ENCODE measurements around the gene TMC5. TPM values are rescaled to one million over a fixed set of nuclear protein-coding genes. Genes with fewer than 3 reads are reported as not detected.
"Not testable (repeated sequence)": the region's sequence is repeated elsewhere in the genome, so short reads cannot be mapped to it uniquely, and the experiment has no call there.

The TMC5 gene
- total RNA-seq, 5 donors from 2014 or later (not counting 1 experiment from before 2014, with no cell fraction given), result 0.06 to 0.60 (median 0.08) TPM; not detected in 1

DNA sequence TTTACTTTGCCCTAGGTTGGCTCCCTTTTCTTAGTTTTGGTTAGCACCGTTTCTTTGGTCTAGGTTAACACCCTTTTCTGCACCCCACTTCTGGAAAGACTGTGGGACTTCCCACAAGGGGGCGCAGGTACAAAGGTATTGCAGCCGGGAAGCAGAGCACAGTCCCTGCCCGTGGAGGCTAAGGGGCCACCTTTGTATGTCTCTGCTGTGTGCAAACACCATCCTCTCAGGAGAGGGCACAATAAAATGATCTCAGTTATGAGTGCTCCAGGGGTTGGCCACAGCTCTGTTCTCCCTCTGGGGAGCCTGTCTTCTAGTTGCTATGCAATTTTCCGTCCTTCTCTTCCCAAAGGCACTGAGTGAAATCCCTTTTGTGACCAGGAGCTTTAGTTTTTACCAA lies 28.4 kb upstream of the TMC5 start:
- WGBS (ENCODE audit: insufficient coverage), result 33% methylated on average over 3 of the region's 5 CpGs

GRCh38 chr16:19391185-19391776 lies 26.4 kb upstream of the TMC5 start:
- H3K9me3 Mint-ChIP-seq; H3K4me3 ChIP-seq (ENCODE audit: control insufficient read depth in 1 of 2, extremely low read depth in 1 of 2, low read length in 1 of 2); H3K4me3 Mint-ChIP-seq; CTCF ChIA-PET; H3K27me3 Mint-ChIP-seq; H3K36me3 Mint-ChIP-seq; H3K9me3 ChIP-seq; POLR2A ChIA-PET; H3K4me1 ChIP-seq (ENCODE audit: control insufficient read depth in 1 of 2, extremely low read depth in 1 of 2, insufficient read depth in 2 of 2, low read length in 2 of 2); H3K4me1 Mint-ChIP-seq; H3K27ac ChIP-seq (ENCODE audit: low read length); ATAC-seq (replicated peaks in 1 of 4); DNase-seq; H3K36me3 ChIP-seq (ENCODE audit: control insufficient read depth in 2 of 2, extremely low read depth in 1 of 2, insufficient read depth in 1 of 2, low read length in 1 of 2); H3K27me3 ChIP-seq (replicated peaks in 1 of 2; ENCODE audit: control insufficient read depth in 2 of 2, extremely low read depth in 1 of 2, insufficient read depth in 2 of 2, low read length in 1 of 2); H3K27ac Mint-ChIP-seq: not testable (repeated sequence)
- WGBS (ENCODE audit: insufficient coverage), result 90% methylated on average over 1 of the region's 6 CpGs

More for the DNA sequence above, 28.4 kb upstream of the TMC5 start:
- Mint-ChIP-seq H3K4me3 (no peak overlapping the region), H3K4me1 (peaks cover 0 to 1% (median 0%) of the 10 kb centered on the region in 3 donors), H3K27ac (no peak overlapping the region), H3K36me3 (no peaks in the 10 kb centered on the region), H3K9me3 (no peaks in the 10 kb centered on the region), H3K27me3 (peaks cover 7 to 9% of the 10 kb centered on the region in 2 donors)
- no peak overlapping the region for H3K27ac ChIP-seq (ENCODE audit: low read length)
- peaks cover 0 to 13% of the 10 kb centered on the region in 2 experiments for H3K27me3 ChIP-seq (replicated peaks in 1 of 2; ENCODE audit: control insufficient read depth in 2 of 2, extremely low read depth in 1 of 2, insufficient read depth in 2 of 2, low read length in 1 of 2)
- peak in 1 of 4 experiments; percentile 51 for ATAC-seq (replicated peaks in 1 of 4)
- no peaks in the 10 kb centered on the region for H3K36me3 ChIP-seq (ENCODE audit: control insufficient read depth in 2 of 2, extremely low read depth in 1 of 2, insufficient read depth in 1 of 2, low read length in 1 of 2)
- CTCF ChIA-PET, result no interaction called here
- no peaks in the 10 kb centered on the region for H3K9me3 ChIP-seq
- H3K4me1 ChIP-seq (ENCODE audit: control insufficient read depth in 1 of 2, extremely low read depth in 1 of 2, insufficient read depth in 2 of 2, low read length in 2 of 2), result no peaks in the 10 kb centered on the region
- POLR2A ChIA-PET, result no interaction called here
- DNase-seq, result peak in 17 of 35 experiments; percentile 4 to 52 (median 11)
- H3K4me3 ChIP-seq (ENCODE audit: control insufficient read depth in 1 of 2, extremely low read depth in 1 of 2, low read length in 1 of 2), result no peak overlapping the region

DNA sequence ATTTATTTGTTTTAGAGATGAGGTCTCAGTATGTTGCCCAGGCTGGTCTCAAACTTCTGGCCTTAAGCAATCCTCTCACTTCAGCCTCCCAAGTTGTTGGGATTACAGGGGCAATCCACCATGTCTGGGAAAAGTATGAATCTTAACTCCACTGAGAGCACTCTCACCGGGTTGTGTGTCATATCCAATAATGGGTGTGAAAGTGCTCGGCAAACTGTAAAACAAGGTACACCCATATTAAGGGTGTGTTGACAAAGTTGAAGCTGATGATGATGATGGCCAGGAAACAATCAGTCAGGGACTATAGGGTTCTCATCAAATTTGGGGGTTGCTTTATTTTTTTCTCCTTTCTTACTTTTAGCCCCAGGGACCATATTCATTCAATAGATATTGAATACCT lies 25.3 kb upstream of the TMC5 start:
- no peaks in the 10 kb centered on the region for H3K4me1 ChIP-seq (ENCODE audit: control insufficient read depth in 1 of 2, extremely low read depth in 1 of 2, insufficient read depth in 2 of 2, low read length in 2 of 2)
- H3K27me3 ChIP-seq (replicated peaks in 1 of 2; ENCODE audit: control insufficient read depth in 2 of 2, extremely low read depth in 1 of 2, insufficient read depth in 2 of 2, low read length in 1 of 2), result peaks cover 0 to 6% of the 10 kb centered on the region in 2 experiments
- Mint-ChIP-seq H3K36me3 (no peaks in the 10 kb centered on the region), H3K4me1 (no peaks in the 10 kb centered on the region), H3K27me3 (peaks cover 10 to 13% of the 10 kb centered on the region in 2 donors), H3K4me3 (no peak overlapping the region), H3K9me3 (no peaks in the 10 kb centered on the region), H3K27ac (no peak overlapping the region)
- no peaks in the 10 kb centered on the region for H3K36me3 ChIP-seq (ENCODE audit: control insufficient read depth in 2 of 2, extremely low read depth in 1 of 2, insufficient read depth in 1 of 2, low read length in 1 of 2)
- ATAC-seq (replicated peaks in 1 of 4) (no peak), DNase-seq (no peak)
- no peak overlapping the region for H3K4me3 ChIP-seq (ENCODE audit: control insufficient read depth in 1 of 2, extremely low read depth in 1 of 2, low read length in 1 of 2)
- WGBS (ENCODE audit: insufficient coverage), result no CpG with 5 or more reads among the region's 2 CpGs
- ChIA-PET CTCF (no interaction called here), POLR2A (interaction anchor here in 1 of 2 donors (0.6 kb wide), 1 partner anchor 27 kb away, joined by 3 read pairs; no protein-coding TSS in a partner anchor)
- no peaks in the 10 kb centered on the region for H3K9me3 ChIP-seq
- H3K27ac ChIP-seq (ENCODE audit: low read length), result no peak overlapping the region

- ChIA-PET POLR2A (no interaction called here), CTCF (no interaction called here)
- H3K4me1 ChIP-seq (ENCODE audit: control insufficient read depth in 1 of 2, extremely low read depth in 1 of 2, insufficient read depth in 2 of 2, low read length in 2 of 2), result no peaks in the 10 kb centered on the region
- no peaks in the 10 kb centered on the region for H3K36me3 ChIP-seq (ENCODE audit: control insufficient read depth in 2 of 2, extremely low read depth in 1 of 2, insufficient read depth in 1 of 2, low read length in 1 of 2)
- WGBS (ENCODE audit: insufficient coverage), result 59% methylated on average over 5 of the region's 13 CpGs
- Mint-ChIP-seq H3K36me3 (no peaks in the 10 kb centered on the region), H3K4me3 (no peak overlapping the region), H3K4me1 (no peaks in the 10 kb centered on the region), H3K27ac (no peak overlapping the region), H3K9me3 (no peaks in the 10 kb centered on the region), H3K27me3 (peaks cover 10 to 18% of the 10 kb centered on the region in 2 donors)
- H3K9me3 ChIP-seq, result no peaks in the 10 kb centered on the region
- DNase-seq (no peak), ATAC-seq (replicated peaks in 1 of 4) (no peak)
- peaks cover 0 to 4% of the 10 kb centered on the region in 2 experiments for H3K27me3 ChIP-seq (replicated peaks in 1 of 2; ENCODE audit: control insufficient read depth in 2 of 2, extremely low read depth in 1 of 2, insufficient read depth in 2 of 2, low read length in 1 of 2)
- no peak overlapping the region for H3K4me3 ChIP-seq (ENCODE audit: control insufficient read depth in 1 of 2, extremely low read depth in 1 of 2, low read length in 1 of 2)
- H3K27ac ChIP-seq (ENCODE audit: low read length), result no peak overlapping the region
These were observed 24.2 kb upstream of the TMC5 start for GRCh38 chr16:19393226-19394111.

DNA sequence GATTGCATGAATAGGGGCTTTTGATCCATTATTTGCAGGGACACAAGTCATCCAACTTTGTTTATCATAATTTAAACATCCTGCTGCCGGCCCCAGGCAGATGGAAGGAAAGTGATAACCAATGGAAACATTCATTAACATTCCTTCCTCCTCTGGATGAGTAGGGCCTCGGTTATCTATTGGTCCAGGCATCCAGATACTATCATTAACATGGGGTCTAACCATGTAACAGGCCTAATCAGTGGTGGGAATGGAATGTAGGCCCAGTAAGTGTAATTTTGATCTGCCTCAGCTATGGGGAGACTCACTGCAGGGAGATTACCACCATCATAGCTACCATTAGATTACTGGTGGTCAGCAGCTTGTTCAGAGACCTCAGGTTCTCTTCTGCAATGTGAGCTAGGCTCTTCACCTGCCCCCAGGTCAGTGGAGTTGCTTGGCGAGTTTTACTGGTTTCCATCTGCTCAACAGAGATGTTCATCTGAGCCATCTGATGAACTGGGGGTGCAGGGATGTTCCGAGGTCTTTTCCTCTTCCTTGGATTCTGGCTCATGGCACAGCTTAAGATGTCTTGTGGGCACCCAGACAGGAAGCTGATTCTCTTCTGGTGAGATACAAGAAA lies 21.9 kb upstream of the TMC5 start:
- CTCF ChIA-PET; H3K27me3 ChIP-seq (replicated peaks in 1 of 2; ENCODE audit: control insufficient read depth in 2 of 2, extremely low read depth in 1 of 2, insufficient read depth in 2 of 2, low read length in 1 of 2); H3K4me3 ChIP-seq (ENCODE audit: control insufficient read depth in 1 of 2, extremely low read depth in 1 of 2, low read length in 1 of 2); POLR2A ChIA-PET; H3K36me3 ChIP-seq (ENCODE audit: control insufficient read depth in 2 of 2, extremely low read depth in 1 of 2, insufficient read depth in 1 of 2, low read length in 1 of 2); H3K9me3 ChIP-seq; H3K4me1 ChIP-seq (ENCODE audit: control insufficient read depth in 1 of 2, extremely low read depth in 1 of 2, insufficient read depth in 2 of 2, low read length in 2 of 2); H3K4me1 Mint-ChIP-seq; DNase-seq; H3K4me3 Mint-ChIP-seq; ATAC-seq (replicated peaks in 1 of 4); H3K36me3 Mint-ChIP-seq; H3K27ac Mint-ChIP-seq; H3K9me3 Mint-ChIP-seq; H3K27ac ChIP-seq (ENCODE audit: low read length): not testable (repeated sequence)
- peaks cover 9 to 18% of the 10 kb centered on the region in 2 donors for H3K27me3 Mint-ChIP-seq
- WGBS (ENCODE audit: insufficient coverage), result no CpG with 5 or more reads among the region's 4 CpGs

DNA sequence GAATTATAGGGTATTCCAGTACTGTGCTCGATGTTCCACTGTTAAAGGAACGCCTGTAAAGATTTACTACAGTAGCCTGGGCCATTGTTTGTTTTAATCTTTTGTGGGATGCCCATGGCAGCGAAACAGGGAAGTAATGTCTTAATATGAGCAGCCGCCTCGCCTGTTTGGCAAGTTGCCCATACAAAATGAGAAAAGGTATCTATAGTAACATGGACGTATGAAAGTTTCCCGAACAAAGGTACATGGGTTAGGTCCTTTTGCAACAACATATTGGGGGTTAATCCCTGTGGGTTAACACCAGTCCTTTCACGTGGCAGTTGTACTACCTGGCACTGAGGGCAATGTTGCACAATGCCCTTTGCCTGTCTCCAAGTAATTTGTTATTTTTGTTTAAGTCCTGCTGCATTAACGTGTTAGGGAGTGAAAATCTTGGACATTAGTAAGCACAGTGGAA lies 21.1 kb upstream of the TMC5 start:
- no peak overlapping the region for H3K27ac ChIP-seq (ENCODE audit: low read length)
- H3K36me3 ChIP-seq (ENCODE audit: control insufficient read depth in 2 of 2, extremely low read depth in 1 of 2, insufficient read depth in 1 of 2, low read length in 1 of 2), result no peaks in the 10 kb centered on the region
- peaks cover 9 to 18% of the 10 kb centered on the region in 2 donors for H3K27me3 Mint-ChIP-seq
- DNase-seq, result no peak
- no peak overlapping the region for H3K4me3 Mint-ChIP-seq
- no peaks in the 10 kb centered on the region for H3K36me3 Mint-ChIP-seq
- no peaks in the 10 kb centered on the region for H3K4me1 Mint-ChIP-seq
- no peaks in the 10 kb centered on the region for H3K4me1 ChIP-seq (ENCODE audit: control insufficient read depth in 1 of 2, extremely low read depth in 1 of 2, insufficient read depth in 2 of 2, low read length in 2 of 2)
- ChIA-PET CTCF (no interaction called here), POLR2A (no interaction called here)
- no peak overlapping the region for H3K27ac Mint-ChIP-seq
- H3K4me3 ChIP-seq (ENCODE audit: control insufficient read depth in 1 of 2, extremely low read depth in 1 of 2, low read length in 1 of 2), result no peak overlapping the region
- no peaks in the 10 kb centered on the region for H3K9me3 ChIP-seq
- 28% methylated on average over 5 of the region's 9 CpGs for WGBS (ENCODE audit: insufficient coverage)
- no peak for ATAC-seq (replicated peaks in 1 of 4)
- peaks cover 4 to 9% (median 6%) of the 10 kb centered on the region in 3 donors for H3K9me3 Mint-ChIP-seq
- H3K27me3 ChIP-seq (replicated peaks in 1 of 2; ENCODE audit: control insufficient read depth in 2 of 2, extremely low read depth in 1 of 2, insufficient read depth in 2 of 2, low read length in 1 of 2), result peaks cover 0 to 4% of the 10 kb centered on the region in 2 experiments

Measured in T-cell (primary cell).